Left cardiac atrium (tissue), 4 donors: Measurements from ENCODE around the gene CFAP90. TPM values are rescaled to one million over a fixed set of nuclear protein-coding genes. Genes with fewer than 3 reads are reported as not detected.

ENCODE experiments used
- ATAC-seq, 2 donors: fragments of 200-7000 bp; cut with Tn5 transposase; one replicate each; pipeline ENCODE4 v1.9.1; 2020; ENCODE audit warnings: mild to moderate bottlenecking in 2 of 2, moderate library complexity in 2 of 2
- DNase-seq: peaks from one replicate; pipeline ENCODE4 v3.0.0-alpha.2; 2020
- intact Hi-C, 2 donors: fragments of 100-400 bp; cut with DNase I; formaldehyde crosslinking; loops; one replicate each; pipeline versions ENCODE4 v1.14.1 to v1.15.1; 2022 to 2023
- total RNA-seq, 2 donors: library from RNA; stranded (reverse); fragmentation: NEBNext Ultra II Directional; extraction: Animal tissue kit (Norgen Biotek cat#: 25700); gene quantifications; one replicate each; pipeline ENCODE4 v1.2.1, GENCODE V29; 2021
- donor health status: DM: no; HTN: yes; CAD: no.
- donor health status: DM: no; HTN: yes; CAD: no; lungs with severe emphysema.
- donor health status: DM: yes; HTN: yes; CAD: no.
- donor health status: Dilated cardiomyopathy.

Gene CFAP90
- total RNA-seq, 2 donors from 2014 or later = 0.15 to 0.16 TPM

DNA sequence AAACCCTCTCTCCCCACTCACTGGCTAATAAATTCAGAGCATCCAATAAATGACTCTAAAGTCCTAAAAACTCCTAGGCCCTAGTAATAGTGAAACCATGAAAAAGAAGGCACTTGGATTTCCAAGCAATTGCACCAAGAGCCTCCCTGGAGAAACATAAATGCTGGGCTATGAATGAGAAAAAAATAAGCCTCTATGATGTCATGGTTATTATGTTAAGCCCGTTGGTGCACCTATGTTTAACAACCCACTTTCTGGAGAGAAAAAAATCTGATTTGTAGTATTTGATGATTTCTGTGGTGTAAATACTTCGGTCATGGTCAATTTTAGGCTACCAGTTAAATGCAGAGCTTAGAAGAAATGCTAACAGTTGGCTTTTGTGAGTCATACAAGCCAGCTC is 8.4 kb downstream of the CFAP90 start:
- intact Hi-C loops = no loop called here
- DNase-seq (no peak), ATAC-seq (no peak)

- no peak for ATAC-seq
- DNase-seq = no peak
- intact Hi-C loops = no loop called here
These were observed 13.5 kb downstream of the CFAP90 start for GRCh38 chr5:7837403-7837802.

GRCh38 chr5:7834982-7835381 is 16.0 kb downstream of the CFAP90 start:
- intact Hi-C loops = no loop called here
- DNase-seq (no peak), ATAC-seq (no peak)

GRCh38 chr5:7828269-7828668 is 22.7 kb downstream of the CFAP90 start:
- intact Hi-C loops = no loop called here
- DNase-seq = peak; percentile 44
- ATAC-seq = peak; percentile 79 to 90

DNA sequence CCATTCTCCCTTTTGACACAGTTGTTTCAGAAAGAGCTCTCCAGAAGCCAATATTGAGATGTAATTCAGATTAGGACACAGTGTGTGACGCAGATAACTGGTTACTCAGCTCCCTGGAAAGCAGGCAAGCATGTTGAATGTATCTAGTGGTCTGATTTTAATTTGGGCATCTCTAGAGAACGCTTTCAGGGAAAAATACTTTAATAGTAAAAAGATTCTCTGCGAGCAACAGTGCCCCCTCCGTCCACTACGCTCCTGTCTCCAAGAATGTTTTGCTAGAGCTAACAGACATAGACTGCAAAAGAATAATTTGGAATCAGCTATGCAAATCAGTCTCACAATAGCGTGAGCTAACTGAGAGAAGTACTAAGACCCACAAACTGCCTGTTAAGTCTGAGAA is 23.3 kb downstream of the CFAP90 start:
- ATAC-seq = no peak
- intact Hi-C loops = no loop called here
- no peak for DNase-seq

- DNase-seq (no peak), ATAC-seq (no peak)
- intact Hi-C loops = no loop called here
These were observed 25.3 kb downstream of the CFAP90 start for GRCh38 chr5:7825630-7826029.

DNA sequence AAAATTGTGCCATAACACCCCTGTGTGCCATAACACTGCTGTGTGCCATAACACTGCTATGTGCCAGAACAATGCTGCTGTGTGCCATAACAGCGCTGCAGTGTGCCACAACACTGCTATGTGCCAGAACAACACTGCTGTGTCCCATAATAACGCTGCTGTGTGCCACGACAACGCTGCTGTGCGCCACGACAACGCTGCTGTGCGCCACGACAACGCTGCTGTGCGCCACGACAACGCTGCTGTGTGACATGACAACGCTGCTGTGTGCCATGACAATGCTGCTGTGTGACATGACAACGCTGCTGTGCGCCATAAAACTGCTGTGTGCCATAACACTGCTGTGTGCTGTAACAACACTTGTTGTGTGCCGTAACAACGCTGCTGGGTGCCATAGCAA is 25.9 kb downstream of the CFAP90 start:
- no peak for ATAC-seq
- DNase-seq = no peak
- intact Hi-C loops = no loop called here

- intact Hi-C loops = no loop called here
- DNase-seq = no peak
- no peak for ATAC-seq
These were observed 27.3 kb downstream of the CFAP90 start for GRCh38 chr5:7823594-7823993.

DNA sequence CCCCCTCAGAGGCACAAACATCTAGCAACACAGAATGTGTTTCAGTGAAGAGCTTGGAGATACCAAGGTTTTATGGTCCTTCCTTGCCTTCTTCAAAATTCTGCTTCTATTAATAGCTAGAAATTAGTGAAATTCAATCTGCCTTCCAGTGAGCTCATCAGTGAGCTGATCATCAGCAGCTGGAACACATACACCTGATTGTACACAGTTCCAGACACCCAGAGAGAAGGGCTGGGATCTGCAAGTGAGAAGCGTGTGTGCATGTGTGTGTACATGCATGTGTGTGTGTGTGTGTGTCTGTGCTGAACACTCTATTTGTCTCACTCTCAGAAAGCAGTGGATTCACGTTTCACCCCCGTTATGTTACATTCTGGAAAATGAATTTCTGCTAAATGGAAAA is 28.5 kb downstream of the CFAP90 start:
- DNase-seq (no peak), ATAC-seq (no peak)
- intact Hi-C loops = no loop called here

DNA sequence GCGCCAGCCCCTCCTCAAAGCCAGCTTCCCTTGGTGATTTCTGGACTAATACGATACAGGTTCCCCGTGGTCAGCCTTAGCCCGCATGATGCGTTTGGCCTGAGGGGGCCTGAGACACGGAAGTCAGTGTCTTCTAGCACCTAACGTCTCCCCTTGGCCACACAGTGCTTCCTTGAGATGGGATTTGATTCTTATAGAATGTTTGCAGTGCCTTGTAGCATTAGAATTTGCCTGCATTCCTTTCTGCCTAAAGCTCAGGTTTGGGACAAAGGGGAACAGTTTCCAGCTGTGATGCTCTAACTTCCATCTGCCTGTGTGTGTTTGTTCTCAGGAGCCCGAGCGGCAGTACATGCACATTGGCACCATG is 34.4 kb downstream of the CFAP90 start:
- no peak for DNase-seq
- intact Hi-C loops = loop anchor here in 1 of 2 donors (5.0 kb wide), 1 partner anchor 1049 kb away; no protein-coding TSS in a partner anchor
- ATAC-seq = peak; percentile 24 to 29

DNA sequence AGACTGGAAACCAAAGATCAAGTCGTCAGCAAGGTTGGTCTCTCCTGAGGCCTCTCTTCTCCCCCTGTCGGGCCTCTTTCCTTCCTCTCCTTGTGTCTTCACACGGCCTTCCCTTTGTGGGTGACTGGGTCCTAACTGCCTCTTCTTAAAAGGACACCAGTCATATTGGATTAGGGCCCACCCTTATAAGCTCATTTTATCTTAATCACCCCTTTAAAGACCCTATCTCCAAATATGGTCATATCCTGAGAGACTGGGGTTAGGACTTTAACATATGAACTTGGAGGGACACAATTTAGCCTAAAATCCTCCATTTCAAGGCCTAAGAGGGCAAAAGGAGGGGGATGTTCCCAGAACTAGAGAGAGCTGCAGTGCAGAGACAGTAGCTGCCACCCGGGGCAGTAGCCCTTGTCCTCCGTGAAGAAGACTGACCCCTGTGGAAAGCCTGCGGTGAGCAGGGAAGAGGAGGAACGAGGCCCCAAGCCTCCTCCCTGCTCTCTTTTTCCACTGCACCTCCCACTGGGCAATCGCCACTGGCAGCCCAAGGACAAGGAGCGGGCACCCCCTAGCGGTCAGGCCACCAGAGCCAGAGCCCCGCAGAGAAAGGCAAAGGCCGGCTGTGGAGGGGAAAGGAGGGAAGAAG is 34.9 kb downstream of the CFAP90 start:
- DNase-seq (peak; percentile 84), ATAC-seq (peak; percentile 97 to 98)
- intact Hi-C loops = loop anchor here in 1 of 2 donors (5.0 kb wide), 1 partner anchor 1049 kb away; no protein-coding TSS in a partner anchor

- no peak for ATAC-seq
- intact Hi-C loops = loop anchor here in 1 of 2 donors (5.0 kb wide), 1 partner anchor 1048 kb away; no protein-coding TSS in a partner anchor
- DNase-seq = no peak
These were observed 36.1 kb downstream of the CFAP90 start for GRCh38 chr5:7814816-7815215.

GRCh38 chr5:7813576-7813975 is 37.4 kb downstream of the CFAP90 start:
- intact Hi-C loops = no loop called here
- DNase-seq (no peak), ATAC-seq (no peak)

GRCh38 chr5:7813007-7813406 is 37.9 kb downstream of the CFAP90 start:
- intact Hi-C loops = no loop called here
- ATAC-seq (no peak), DNase-seq (no peak)

DNA sequence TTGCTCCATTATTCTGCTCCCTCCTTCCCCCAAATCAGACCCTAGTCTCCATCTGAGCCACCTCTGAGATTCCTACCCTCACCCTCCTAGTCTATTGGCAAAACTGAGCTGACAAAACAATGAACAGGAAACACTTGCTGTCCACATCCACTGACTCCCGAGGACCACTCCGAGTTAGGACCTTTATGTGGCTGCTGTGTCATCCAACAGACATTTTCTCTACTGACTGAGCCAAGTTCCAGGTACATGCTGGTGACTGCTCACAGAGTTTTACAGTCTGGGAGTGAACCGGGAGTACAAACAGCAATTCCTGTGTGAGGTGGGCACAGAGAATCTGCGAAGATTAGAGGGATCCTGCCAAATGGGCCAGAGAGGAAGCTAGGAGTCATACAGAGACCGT is 39.2 kb downstream of the CFAP90 start:
- intact Hi-C loops = no loop called here
- ATAC-seq (no peak), DNase-seq (no peak)

GRCh38 chr5:7808998-7809397 is 41.9 kb downstream of the CFAP90 start:
- DNase-seq = no peak
- intact Hi-C loops = no loop called here
- no peak for ATAC-seq

GRCh38 chr5:7805379-7805778 is 45.6 kb downstream of the CFAP90 start:
- no peak for ATAC-seq
- intact Hi-C loops = no loop called here
- no peak for DNase-seq

GRCh38 chr5:7803937-7804336 is 47.0 kb downstream of the CFAP90 start:
- ATAC-seq (no peak), DNase-seq (no peak)
- intact Hi-C loops = no loop called here

DNA sequence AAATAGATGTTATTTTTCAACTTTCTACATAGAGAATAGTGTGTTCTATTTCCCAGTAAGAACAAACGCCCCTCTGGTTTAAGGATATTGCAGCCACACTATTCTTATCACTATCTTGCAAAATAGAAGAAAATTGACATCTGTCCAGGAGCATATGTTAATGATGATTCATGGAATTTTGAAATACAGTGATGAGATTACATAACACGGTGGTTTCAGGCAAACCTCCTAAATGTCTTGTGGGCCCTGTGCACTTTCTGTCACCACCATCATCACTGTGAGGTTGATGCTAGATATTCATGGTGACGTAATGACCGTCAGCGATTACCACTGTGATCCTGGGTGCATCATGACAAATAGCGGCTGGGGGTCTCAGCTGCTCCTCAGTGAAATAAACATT is 48.1 kb downstream of the CFAP90 start:
- DNase-seq = no peak
- peak; percentile 41 to 66 for ATAC-seq
- intact Hi-C loops = no loop called here

- DNase-seq (no peak), ATAC-seq (peak in 1 of 2 donors; percentile 50)
- intact Hi-C loops = no loop called here
These were observed 48.9 kb downstream of the CFAP90 start for GRCh38 chr5:7801891-7802614.

GRCh38 chr5:7795306-7795705 is 55.6 kb downstream of the CFAP90 start:
- intact Hi-C loops = no loop called here
- no peak for ATAC-seq
- no peak for DNase-seq
